ENCODE data around the gene ACSL3.

ACSL3 gene

DNA sequence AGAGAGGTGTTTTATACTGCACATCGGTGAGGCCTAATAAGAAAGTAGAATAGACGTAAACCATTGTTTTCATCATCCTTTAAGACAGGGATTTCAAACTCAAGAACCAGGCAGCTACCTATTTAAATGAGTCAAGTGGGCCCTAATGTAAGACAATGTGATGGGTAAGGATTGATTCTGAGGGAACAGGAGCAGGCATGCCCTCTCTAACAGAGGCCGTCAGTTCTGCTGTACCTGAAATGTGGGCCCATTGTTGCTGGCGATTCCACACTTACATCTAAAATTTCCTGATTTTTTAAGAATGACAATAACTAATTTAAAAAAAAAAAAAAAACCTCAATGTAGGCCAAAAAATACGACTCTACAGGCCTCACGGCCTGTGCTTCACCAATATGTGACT lies 67.5 kb downstream of the ACSL3 start:
- TF ChIP-seq, protein P1, sequence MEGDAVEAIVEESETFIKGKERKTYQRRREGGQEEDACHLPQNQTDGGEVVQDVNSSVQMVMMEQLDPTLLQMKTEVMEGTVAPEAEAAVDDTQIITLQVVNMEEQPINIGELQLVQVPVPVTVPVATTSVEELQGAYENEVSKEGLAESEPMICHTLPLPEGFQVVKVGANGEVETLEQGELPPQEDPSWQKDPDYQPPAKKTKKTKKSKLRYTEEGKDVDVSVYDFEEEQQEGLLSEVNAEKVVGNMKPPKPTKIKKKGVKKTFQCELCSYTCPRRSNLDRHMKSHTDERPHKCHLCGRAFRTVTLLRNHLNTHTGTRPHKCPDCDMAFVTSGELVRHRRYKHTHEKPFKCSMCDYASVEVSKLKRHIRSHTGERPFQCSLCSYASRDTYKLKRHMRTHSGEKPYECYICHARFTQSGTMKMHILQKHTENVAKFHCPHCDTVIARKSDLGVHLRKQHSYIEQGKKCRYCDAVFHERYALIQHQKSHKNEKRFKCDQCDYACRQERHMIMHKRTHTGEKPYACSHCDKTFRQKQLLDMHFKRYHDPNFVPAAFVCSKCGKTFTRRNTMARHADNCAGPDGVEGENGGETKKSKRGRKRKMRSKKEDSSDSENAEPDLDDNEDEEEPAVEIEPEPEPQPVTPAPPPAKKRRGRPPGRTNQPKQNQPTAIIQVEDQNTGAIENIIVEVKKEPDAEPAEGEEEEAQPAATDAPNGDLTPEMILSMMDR (IDR thresholded peaks at IDR 0.05; ENCODE audit: extremely low read depth, missing control alignments), result no peak
- no peak for DNase-seq (ENCODE audit: low spot score)

DNA sequence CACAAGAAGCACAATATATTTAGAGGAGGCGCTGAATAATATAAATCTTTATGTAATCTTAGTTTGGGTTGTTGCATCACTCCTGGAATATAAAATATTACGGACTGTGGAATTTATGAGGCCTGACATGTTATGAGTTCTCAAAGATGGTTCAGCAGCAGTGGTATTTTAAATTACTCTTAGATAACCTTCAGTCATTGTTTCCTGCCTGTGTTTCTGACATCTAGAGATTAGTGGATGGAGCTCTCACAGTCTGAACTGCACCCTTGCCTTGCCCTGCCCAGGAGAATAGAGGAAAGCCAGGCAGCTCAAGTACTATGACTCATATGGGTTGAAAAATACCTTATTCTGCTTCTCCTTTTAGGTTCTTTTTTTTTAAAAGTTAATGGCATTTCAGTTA lies 70.0 kb downstream of the ACSL3 start:
- TF ChIP-seq, protein P1 (IDR thresholded peaks at IDR 0.05; ENCODE audit: extremely low read depth, missing control alignments), result no peak
- no peak for DNase-seq (ENCODE audit: low spot score)

DNA sequence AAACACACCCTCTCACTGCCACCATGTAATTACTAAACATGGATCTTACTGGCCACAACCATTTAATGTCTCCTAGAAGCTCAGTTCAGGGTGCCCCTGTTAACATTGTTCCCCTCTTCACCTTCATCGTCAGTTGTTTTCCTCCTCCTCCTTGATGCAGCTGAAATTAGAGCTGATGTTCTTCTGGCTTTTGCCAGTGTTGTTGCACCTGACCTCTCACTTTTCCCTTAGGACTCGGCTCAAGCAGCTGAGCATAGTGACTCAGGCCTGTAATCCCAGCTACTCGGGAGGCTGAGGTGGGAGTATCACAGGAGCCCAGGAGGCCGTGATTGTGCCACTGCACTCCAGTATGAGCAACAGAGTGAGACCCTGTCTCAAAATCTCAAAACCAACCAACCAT lies 70.8 kb downstream of the ACSL3 start:
- TF ChIP-seq, protein P1 (IDR thresholded peaks at IDR 0.05; ENCODE audit: extremely low read depth, missing control alignments), result no peak
- DNase-seq (ENCODE audit: low spot score), result no peak

DNA sequence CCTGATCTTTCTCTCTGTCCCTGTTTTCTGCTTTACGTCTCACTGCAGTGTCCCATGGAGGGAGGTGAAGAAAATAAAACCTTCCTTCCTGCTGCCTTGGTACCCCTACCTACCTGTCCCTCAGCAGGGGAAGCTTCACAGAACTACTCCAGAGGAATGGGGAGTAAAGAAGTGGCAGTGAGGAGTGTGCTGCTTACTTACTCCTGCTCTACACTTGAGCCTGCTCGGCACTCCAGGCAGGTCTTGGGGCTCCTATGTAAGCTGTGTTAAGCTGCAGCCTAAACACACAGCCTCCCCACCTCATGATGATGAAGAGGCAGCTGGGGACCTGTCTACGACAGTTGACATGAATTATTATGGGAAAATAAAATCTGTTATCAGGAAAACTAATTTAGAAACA lies 72.6 kb downstream of the ACSL3 start:
- no peak for DNase-seq (ENCODE audit: low spot score)
- TF ChIP-seq, protein P1 (IDR thresholded peaks at IDR 0.05; ENCODE audit: extremely low read depth, missing control alignments), result no peak

DNA sequence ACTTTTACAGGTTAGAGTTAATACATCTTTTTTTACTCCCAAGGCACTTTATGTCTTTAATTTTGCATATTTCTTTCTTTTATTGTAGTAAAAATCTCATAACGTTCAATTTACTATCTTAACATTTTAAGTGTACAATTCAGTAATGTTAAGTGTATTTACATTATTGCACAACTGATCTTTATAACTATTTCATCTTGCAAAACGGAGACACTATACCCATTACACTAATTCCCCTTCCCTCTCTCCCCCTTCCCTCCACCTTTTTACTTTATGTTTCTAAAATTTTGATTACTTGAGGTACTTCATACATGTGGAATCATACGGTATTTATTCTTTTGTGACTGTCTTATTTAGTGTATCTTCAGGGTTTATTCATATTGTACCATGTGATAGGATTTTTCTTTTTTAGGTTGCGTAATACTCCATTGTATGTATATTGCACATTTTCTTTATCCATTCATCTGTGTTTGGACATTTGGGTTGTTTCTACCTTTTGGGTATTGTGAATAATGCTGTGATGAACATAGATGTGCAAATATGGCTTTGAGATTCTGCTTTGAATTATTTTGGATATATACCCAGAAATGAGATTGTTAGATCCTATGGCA lies 75.0 kb downstream of the ACSL3 start:
- DNase-seq (ENCODE audit: low spot score), result no peak
- TF ChIP-seq, protein P1 (IDR thresholded peaks at IDR 0.05; ENCODE audit: extremely low read depth, missing control alignments), result no peak

DNA sequence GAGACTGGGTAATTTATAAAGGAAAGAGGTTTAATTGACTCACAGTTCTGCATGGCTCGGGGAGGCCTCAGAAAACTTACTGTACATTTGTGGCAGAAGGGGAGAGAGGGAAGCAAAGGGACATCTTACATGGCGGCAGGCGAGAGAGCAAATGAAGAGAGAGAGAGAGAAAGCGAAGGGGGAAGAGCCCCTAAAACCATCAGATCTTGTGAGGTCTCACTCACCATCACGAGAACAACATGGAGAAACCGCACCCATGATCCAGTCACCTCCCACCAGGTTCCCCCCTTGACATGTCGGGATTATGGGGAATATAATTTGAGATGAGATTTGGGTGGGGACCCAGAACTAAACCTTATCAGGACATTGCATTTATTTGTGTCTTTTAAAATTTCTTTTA lies 75.9 kb downstream of the ACSL3 start:
- no peak for DNase-seq (ENCODE audit: low spot score)
- TF ChIP-seq, protein P1 (IDR thresholded peaks at IDR 0.05; ENCODE audit: extremely low read depth, missing control alignments), result no peak

DNA sequence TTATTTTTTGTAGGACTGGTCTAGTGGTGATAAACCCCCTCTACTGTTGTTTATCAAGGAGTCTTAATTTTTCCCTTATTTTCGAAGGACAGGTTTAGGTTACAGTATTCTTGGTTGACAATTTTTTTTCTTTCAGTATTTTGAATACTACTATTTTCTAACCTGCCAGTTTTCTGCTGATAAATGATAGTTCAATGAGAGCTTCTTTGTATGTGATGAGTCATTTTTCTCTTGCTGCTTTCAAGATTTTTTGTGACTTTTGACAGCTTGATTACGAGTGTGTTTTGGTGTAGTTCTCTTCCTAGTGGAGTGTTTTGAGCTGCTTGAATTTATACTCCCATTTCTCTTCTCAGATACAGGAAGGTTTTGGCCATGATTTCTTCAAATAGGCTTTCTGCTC lies 77.5 kb downstream of the ACSL3 start:
- TF ChIP-seq, protein P1 (IDR thresholded peaks at IDR 0.05; ENCODE audit: extremely low read depth, missing control alignments), result no peak
- DNase-seq (ENCODE audit: low spot score), result no peak
